ENCODE results near the gene NXPE1.

DNA sequence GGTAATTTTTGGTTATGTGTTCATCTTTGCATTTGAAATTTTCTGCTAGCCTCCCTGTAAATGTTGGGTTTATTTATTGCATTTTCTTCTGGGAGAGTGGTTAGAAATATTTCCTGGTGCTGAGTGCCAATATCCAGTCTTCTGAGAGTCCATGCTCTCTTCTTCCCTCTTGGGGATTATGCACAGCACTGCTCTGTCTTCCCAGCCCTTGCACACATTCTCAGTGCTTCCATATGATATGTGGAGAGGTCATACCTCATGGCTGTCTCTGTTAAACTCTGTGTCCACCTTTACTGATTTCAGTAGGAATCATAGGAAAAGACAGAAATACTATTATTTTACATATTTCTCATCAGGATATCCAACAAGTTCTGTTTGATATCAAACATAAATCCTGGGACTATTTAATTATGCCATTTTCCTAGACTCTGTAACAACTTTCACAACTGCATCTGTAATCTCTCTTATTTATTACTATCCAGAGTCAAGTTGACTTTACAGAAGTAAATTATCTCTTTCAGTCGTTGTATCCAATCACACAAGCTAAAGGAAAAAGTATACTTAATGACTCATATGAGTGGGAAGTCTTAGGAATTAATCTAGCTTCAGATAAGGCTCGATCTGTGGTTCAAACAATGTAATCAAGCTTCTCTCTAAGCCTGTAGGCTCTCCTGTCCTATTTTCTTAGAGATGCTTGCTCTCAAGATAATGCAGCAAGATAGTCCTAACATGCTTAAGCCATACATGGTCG is 2.7 kb upstream of the NXPE1 start:
- TF ChIP-seq, protein P1, sequence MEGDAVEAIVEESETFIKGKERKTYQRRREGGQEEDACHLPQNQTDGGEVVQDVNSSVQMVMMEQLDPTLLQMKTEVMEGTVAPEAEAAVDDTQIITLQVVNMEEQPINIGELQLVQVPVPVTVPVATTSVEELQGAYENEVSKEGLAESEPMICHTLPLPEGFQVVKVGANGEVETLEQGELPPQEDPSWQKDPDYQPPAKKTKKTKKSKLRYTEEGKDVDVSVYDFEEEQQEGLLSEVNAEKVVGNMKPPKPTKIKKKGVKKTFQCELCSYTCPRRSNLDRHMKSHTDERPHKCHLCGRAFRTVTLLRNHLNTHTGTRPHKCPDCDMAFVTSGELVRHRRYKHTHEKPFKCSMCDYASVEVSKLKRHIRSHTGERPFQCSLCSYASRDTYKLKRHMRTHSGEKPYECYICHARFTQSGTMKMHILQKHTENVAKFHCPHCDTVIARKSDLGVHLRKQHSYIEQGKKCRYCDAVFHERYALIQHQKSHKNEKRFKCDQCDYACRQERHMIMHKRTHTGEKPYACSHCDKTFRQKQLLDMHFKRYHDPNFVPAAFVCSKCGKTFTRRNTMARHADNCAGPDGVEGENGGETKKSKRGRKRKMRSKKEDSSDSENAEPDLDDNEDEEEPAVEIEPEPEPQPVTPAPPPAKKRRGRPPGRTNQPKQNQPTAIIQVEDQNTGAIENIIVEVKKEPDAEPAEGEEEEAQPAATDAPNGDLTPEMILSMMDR (conservative IDR thresholded peaks at IDR 0.05) = no peak
- no peak for TF ChIP-seq EZH2 (IDR thresholded peaks at IDR 0.05; ENCODE audit: low read depth)

All from PC-9 (cell line).